ENCODE results near the gene RERG.

GRCh38 chr12:15152456-15152855, 68.8 kb downstream of the RERG start:
- no peak for TF ChIP-seq CTCF (IDR thresholded peaks at IDR 0.05; ENCODE audit: extremely low read depth in 1 of 2, insufficient read depth in 1 of 2, low read depth in 1 of 2, low read length in 2 of 2)
- no peak for TF ChIP-seq POLR2AphosphoS5 (IDR thresholded peaks at IDR 0.05; ENCODE audit: insufficient read depth, low read depth, low read length)
- no peak for TF ChIP-seq EZH2 (IDR thresholded peaks at IDR 0.05; ENCODE audit: borderline replicate concordance, low read depth, low read length, severe bottlenecking)
- TF ChIP-seq POLR2A (IDR thresholded peaks at IDR 0.05; ENCODE audit: low read depth, low read length), result no peak
- TF ChIP-seq MAX (IDR thresholded peaks at IDR 0.05; ENCODE audit: insufficient read depth, insufficient read length), result no peak
